Erythroblast (primary cell): ENCODE measurements around the gene MOB3A.

Experiments used
- DNase-seq, 2 experiments: peaks; one replicate each; lab custom pipeline; 2025; lab: John Stamatoyannopoulos, UW
- GATA1 ChIP-seq: IDR thresholded peaks from 2 replicates; pipeline ENCODE4 v1.6.1; 2011; ENCODE audit warnings: low read depth, mild to moderate bottlenecking, control low read depth, low read length, moderate library complexity
- POLR2A ChIP-seq: IDR thresholded peaks from 2 replicates; pipeline ENCODE4 v1.6.1; 2011; ENCODE audit warnings: mild to moderate bottlenecking, low read length

The MOB3A gene

DNA sequence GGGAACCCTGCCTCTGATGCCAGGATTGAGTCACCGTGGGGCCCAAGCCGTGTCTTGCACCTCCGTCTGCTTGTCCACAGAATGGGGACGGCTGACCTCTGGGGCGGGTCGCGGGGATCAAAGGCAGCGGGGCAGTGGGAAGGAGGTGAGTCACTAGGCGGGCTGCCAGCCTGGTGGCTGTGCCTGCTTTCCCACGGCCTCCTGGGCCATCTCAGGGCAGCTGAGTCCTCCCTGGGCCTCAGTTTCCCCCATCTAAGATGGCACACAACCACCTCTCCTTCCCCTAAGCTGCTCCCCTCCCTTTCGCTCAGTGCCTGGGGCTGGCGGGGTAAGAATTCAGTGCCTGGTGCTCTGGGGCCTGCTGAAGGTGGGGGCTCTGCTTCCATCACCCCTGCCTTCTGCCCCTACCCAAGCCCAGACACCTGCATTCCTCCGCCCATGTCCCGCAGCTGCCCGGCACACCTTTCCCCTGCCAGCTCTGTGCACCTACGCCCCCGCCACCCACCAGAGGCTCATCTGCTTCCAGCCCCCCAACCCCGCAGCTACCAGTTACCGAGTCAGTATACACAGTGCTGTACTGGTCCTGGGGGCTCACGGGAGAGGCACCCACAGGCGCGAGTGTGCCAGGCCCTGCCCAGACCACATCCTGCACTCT is 48.5 kb downstream of the MOB3A start:
- DNase-seq: peak in 1 of 2 experiments; percentile 63
- TF ChIP-seq POLR2A: peak; percentile 7
- no peak for TF ChIP-seq GATA1

DNA sequence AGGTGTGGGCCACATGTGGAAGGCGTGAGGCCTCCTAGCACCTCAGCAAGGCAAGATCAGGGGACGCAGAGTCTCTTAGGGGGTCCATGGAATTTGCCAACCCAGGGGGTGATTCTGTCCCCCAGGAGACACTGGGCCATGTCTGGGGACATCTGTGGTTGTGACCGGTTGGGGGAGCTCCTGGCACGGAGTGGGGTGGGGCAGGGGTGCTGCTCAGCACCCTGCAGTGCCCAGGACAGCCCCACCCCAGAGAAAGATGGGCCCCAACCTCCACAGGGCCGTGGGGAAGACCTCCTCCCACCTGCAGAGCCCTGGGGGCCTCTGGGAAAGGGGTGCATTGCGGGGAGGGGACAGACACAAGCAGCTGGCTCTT is 49.1 kb downstream of the MOB3A start:
- no peak for DNase-seq
- TF ChIP-seq POLR2A (no peak), GATA1 (no peak)

DNA sequence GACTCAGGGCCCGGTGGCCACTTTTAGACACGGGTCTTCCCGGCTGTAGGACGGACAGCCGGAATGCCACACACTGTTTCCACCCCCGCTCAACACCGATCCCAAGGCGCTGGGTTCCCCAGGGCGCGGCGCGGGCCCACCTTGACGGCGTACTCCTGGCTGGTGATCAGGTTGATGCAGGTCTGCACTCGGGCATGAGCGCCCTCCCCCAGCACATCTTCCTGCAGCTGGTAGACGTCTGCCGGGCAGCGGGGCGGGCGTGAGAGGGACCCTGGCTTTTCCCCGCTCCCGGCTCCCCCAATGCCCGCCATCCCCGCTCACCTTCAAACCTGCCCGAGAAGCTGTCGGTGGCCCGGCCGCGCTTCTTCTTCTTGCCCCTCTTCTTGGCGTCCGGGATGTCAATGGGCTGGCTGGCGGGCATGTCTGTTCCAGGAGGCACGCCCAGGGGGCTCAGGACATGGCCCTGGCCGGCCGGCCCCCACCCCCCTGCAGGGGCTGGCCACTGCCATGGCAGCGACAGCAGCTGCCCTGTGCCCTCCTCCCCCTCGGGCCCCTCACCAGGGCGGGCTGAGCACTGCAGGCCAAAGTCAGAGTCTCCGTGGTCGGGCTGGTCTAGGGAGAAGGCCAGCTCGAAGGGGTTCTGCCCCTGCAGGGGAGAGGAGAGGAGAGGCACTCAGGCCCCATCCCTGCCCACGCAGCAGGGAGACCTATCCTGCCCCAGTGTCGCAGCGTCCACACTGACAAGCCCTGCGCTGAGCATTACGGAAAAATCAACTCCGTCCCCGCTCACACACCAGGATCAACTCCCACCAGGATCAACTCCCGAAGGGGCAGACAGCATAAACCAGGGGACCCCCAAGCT is 49.8 kb downstream of the MOB3A start:
- no peak for DNase-seq
- TF ChIP-seq POLR2A (no peak), GATA1 (no peak)

DNA sequence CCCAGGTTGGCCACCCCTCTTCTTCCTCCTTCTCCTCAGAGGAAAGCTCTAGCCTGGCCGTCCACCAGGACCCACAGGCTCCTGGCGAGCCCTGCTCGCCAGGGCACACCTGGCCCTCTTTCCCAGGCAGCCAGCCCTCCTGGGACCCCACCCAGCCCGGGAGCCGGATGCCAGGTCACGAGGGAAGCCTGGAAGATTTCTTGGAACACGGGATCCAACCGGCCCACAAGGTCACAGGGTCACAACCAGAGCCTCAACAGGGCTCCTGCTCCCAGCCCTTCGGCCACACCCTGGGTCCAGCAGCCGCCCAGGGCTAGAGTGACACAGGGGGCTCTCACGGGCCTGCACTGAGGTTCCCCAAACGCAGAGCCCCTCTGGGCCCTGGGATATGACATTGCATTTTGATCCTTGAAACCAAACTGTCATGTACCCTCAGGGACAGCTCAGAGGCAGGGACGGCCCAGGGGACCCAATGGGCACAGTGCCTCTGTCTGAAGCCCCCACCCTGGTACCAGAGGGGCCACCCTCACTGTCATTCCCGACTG is 50.6 kb downstream of the MOB3A start:
- TF ChIP-seq POLR2A (peak; percentile 10), GATA1 (no peak)
- no peak for DNase-seq

DNA sequence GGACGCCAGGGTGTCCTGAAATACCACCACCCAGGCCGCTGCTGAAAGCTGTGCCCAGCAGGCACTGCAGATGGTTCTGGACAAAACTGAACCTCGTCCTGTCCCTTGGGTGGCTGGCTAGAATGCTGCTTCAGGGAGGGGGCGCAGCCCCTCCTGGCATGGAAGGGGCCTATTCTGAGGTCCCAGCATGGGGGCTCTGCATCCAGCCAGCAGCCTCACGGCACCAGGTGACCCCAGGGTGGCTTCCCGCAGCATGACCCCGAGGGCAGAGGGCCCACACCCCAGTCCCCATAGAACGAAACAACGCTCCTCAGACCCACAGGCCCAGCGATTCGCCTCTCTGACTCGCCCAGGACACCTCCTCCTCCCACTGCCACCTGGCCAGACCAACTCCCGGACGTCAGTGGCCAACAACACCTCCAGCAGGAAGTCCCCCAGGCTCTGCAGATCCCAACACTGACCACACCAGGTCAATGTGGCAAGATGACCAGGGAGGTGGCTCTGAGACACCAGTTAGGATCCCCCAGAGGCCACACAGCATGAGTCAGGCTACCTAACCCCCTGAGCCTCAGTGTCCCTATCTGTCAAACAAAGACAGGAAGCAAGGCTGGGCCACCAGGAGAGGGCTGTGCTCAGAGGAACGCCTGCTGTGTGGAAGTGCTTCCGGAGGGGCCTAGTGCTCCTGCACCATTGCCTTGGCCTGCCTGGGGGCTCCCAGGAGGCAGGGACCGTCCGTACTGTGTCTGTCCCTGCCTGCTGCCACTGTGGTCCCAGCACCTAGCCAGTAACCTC is 51.2 kb downstream of the MOB3A start:
- no peak for DNase-seq
- TF ChIP-seq GATA1 (no peak), POLR2A (peak; percentile 22)

DNA sequence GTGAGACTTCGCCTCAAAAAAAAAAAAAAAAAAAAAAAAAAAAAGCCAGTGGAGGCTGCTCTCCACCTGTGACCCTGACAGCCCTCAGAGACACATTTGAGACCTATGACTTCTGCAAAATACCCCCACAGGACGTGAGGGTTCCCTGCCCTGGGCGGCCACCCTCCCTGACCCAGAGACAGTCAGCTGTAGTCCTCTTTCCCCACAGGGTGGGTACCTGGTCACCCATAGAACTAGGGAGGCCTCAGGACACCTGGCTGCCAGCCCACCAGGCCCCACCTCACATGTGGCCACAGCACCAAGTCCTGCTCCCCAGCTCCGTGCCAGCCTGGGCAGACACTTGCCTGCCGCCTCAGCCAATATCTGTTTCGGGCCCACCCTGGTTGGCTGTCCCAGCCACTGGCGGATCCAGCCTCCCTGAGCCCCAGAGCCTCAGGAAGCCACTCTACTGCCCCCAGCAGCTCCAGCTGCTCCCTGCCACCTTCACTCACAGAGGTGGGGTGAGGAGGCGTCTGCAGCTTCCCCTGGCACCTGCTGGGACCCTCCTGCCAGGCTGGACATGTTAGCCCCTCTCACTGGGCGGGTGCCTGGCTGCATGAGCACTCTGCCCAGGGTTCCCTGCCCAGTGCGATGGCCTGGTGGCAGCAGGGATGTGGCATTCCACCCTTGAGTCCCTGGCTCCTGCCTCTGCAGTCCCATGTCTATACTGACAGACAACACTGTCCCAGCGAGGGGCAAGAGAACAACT is 52.0 kb downstream of the MOB3A start:
- TF ChIP-seq POLR2A (no peak), GATA1 (no peak)
- no peak for DNase-seq

DNA sequence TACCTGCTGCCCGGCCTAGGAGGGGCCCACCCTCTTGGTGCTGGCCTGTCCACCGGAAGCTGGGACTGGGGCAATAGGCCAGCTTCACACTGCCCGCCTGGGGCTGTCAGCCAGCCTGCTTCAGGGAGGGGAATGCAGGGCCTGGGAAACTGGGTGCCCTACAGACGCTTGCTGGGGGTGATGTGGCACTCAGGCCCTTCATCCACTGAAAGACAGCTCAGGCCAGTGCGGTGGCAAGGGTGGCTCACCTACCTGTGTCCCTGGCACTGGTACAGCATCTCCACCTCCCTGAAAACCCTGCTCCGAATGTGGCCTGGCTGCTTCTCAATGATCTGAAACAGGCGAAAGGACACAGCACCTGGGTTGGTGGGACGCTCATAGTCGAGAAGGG is 52.9 kb downstream of the MOB3A start:
- DNase-seq: no peak
- no peak for TF ChIP-seq GATA1
- TF ChIP-seq POLR2A: no peak

DNA sequence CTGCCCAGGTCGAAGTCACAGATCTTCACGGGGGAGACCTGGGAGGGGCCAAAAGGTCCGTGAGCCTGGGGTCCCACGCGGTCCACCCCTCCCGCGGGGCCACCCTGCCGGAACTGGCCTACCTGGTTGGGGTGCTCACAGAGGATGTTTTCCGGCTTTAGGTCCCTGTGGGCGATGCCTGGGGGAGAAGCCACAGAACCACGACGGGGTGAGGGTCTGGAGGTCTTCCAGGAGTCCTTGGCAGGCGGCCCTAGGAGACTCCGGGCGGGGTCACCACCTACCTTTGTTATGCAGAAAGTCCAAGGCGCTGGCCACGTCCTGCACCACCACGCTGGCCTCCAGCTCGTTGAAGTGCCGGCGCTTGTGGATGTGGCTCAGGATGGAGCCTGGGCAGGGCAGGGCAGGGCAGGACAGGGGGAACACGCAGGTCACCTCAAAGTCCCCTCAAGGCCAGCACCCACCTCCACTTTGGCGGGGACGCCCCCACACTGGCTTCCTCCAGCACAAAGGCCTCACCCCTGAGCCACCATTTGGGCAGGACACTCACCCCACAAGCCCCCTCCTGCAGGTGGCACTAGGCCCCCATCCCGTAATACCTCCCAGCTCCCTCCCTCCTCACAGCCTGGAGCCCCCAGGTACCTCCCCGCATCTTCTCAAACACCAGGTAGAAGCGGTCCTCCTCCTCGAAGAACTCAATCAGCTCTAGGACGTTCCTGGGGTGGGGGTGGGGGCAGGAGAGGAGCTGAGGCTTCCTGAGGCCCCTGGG is 53.5 kb downstream of the MOB3A start:
- TF ChIP-seq POLR2A (no peak), GATA1 (no peak)
- DNase-seq: no peak

DNA sequence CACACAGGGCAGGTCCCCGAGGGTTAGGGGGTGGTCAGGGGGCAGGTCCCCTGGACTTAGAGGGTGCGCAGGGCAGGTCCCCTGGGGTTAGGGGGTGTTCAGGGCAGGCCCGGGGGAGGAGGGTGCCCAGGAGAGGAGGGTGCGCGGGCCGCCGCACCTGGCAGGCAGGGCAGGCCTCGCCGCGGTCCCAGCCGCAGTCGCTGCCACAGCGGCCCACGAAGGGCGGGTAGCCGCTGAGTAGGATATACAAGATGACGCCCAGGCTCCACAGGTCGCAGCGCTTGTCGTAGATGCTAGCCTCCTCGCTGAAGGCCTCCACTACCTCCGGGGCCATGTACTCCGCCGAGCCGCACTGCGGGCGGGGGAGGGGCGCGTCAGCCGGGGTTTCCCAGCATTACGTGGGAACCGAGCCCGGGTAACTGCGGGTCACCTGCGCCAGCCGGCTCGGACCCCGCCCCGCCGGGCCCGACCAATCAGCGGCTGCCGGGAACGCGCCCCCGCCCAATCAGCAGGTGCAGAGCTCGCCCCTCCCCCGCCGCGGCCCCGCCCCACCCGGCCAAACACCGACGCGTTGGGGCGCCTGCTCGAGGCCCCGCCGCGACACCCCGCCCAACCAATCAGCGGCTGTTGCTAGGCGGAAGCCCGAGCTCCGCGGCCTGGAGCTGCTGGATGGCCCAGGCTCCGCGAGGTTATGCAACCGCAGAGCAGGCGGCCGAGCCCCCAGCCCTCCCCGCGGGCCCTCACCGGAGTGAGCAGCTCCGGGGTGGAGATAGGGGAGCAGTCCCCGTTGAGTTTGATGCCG is 54.2 kb downstream of the MOB3A start:
- peak; percentile 98 to 99 for DNase-seq
- TF ChIP-seq GATA1 (no peak), POLR2A (no peak)

DNA sequence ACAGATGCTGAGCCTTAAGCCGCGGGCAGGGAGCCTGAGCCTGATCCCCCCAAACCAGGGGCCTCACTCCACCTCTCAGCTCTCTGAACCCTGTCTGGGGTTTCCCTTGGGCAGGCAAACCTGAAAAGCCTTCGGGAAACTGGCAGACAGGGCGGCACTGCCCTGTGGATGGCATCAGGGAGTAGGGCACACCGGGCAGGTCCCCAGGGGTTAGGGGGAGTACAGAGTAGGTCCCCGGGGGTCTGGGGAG is 54.8 kb downstream of the MOB3A start:
- no peak for DNase-seq
- TF ChIP-seq POLR2A: no peak
- TF ChIP-seq GATA1: no peak

DNA sequence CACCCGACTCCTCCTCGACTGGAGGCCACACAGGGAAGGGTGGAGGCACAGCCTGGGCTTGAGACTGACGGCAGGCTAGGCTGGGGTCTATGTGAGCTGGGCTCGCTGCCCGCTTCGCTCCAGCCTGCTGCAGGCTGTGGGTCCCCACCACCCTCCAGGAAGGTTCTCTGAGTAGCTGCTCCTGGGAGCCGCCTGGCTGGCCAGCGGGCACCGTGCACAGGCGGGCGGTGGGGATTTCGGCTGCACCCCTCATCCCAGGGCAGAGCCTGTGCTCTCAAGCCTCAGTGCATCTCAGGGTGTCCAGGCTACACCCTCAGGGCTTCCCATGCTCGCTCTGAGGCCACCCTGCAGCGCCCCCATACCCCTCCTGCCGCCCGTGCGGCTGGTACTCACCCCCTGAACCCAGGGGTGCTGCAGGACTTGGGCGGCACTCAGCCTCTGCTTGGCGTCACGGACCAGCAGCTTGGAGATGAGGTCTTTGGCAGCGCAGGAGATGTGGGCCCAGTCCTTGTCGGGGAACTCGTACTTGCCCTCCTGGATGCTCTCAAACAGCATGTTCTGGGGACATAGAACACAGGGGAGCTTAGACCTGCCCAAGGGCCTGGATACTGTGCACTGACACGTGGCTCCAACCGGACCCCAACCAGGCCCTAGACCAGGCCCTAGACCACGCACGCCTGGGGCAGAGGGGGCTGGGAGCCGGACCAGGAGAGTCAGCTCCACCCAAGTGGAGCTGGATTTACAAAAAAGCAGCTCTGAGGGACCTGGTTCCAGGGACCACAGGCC is 55.3 kb downstream of the MOB3A start:
- DNase-seq: no peak
- TF ChIP-seq POLR2A: no peak
